Stimulated activated CD4-positive, alpha-beta T cell treated with anti-CD3 and anti-CD28 coated beads, Interleukin-4, amount 100 ng/mL, for 24 hours (primary cell): Measurements from ENCODE around the gene KNTC1.
A peak's percentile ranks its signal among the peaks of the same experiment; 100 is the strongest.
"Not testable (repeated sequence)": the region's sequence is repeated elsewhere in the genome, so short reads cannot be mapped to it uniquely, and the experiment has no call there.

ENCODE experiments used
- DNase-seq: peaks from one replicate; pipeline ENCODE4 v3.0.0-alpha.2; 2020

KNTC1 gene

DNA sequence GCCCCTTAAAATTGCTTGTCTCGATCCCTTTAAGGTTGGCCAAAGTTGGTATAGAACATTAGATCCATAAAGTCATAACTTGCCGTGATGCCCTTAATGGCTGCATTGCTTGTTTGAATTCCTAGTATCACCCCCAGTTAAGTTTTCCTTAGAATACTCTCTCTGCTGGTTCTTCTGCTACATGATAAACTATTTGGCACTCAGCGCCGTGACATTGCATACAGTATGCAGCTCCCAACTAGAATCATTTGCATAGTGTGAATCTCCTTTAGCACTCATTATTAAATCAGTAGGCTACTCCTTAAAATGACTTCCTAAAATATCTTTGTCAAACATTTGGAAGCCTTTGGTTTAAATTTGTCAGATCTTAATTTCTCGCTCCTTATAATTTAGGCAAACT is 42.2 kb downstream of the KNTC1 start:
- no peak for DNase-seq

DNA sequence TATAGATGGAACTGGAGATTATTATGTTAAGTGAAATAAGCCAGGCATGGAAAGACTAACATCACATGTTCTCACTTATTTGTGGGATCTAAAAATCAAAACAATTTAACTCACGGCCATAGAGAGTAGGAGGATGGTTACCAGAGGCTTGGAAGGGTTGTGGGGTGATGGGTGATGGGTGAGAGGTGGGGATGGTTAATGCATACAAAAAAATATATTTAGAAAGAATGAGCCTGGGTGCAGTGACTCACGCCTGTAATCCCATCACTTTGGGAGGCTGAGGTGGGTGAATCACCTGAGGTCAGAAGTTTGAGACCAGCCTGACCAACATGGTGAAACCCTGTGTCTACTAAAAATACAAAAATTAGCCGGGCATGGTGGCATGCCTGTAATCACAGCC is 43.0 kb downstream of the KNTC1 start:
- DNase-seq: not testable (repeated sequence)

DNA sequence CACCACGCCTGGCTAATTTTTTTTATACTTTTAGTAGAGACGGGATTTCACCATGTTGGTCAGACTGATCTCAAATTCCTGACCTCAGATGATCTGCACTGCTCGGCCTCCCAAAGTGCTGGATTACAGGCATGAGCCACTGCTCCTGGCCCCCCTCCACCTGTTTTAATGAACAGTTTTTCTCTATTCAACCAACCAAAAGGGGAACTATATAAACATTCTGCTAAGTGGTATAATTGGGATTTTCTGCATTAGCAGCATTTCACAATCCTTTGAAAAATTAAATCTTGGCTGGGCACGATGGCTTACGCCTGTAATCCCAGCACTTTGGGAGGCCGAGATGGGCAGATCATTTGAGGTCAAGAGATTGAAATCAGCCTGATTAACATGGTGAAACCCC is 44.8 kb downstream of the KNTC1 start:
- no peak for DNase-seq

DNA sequence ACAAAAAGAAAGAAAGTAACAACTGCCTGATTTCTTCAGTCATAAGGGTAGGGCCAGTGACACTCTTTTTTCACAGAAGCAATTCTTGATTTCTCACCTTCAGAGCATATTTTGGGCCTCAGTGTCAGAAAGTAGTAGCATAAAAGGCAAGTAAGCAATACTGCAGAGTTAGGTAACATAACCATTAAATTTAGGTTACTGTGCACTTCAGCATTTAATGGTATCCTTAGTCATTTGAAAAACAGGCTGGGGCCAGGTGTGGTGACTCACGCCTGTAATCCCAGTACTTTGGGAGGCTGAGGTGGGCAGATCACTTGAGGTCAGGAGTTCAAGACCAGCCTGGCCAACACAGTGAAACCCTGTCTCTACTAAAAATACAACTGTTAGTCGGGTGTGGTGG is 56.2 kb downstream of the KNTC1 start:
- not testable (repeated sequence) for DNase-seq

DNA sequence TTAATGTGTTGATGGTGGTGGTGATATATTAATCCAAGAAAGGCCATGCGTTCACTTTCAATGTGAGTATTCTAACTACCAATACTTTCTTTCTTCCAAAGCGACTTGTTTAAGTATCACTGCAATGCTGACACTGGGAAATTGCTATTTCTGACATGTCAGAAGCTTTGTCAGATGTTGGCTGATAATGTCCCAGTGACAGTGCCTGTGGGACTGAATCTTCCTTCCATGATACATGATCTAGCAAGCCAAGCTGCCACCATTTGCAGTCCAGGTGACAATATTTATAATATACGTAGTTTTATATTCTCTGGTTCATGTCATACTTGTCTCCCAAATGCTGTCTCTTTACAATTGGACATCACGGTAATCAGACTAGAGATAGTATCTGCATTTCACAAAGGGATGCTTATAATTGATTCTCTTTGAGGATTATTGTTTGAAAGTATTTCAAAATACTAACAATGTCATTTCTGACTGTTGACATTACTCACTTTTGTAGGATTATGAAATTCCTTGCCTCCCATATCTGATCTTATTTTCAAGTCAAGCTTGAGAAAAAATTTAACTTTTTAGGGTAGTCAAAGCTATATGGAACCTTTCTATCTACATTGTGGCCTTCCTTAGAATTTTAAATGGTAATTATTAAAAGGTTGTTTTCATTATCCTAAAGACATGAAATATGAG is 57.3 kb downstream of the KNTC1 start:
- no peak for DNase-seq

DNA sequence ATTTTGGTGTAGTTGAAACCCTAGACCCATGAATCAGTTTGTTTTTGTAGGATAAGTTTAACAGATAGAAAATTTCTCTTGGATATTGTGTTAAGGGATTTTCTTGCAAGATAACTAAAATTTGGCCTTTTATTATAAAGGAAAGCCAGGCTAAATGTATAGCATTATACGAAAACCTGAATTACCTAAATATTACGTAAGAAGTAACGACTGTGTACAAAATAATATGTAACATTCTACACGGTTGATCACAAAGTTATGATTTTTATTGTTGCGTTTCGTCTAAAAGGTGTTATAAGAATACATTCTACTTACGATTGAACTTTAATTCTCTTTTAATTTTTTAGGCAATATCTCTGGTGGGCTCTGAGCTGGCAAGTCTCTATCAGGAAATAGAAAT is 63.9 kb downstream of the KNTC1 start:
- no peak for DNase-seq

DNA sequence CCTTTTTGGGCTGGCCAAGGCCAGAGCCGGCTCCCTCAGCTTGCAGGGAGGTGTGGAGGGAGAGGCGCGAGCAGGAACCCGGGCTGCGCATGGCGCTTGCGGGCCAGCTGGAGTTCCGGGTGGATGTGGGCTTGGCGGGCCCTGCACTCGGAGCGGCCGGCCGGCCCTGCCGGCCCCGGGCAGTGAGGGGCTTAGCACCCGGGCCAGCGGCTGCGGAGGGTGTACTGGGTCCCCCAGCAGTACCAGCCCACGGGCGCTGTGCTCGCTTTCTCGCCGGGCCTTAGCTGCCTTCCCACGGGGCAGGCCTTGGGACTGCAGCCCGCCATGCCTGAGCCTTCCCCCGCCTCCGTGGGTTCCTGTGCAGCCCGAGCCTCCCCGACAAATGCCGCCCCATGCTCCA is 64.9 kb downstream of the KNTC1 start:
- DNase-seq: not testable (repeated sequence)

DNA sequence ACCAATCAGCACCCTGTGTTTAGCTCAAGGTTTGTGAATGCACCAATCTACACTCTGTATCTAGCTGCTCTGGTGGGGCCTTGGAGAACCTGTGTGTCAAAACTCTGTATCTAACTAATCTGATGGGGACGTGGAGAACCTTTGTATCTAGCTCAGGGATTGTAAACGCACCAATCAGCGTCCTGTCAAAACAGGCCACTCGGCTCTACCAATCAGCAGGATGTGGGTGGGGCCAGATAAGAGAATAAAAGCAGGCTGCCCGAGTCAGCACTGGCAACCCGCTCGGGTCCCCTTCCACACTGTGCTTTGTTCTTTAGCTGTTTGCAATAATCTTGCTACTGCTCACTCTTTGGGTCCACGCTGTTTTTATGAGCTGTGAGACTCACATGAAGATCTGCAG is 65.5 kb downstream of the KNTC1 start:
- DNase-seq: not testable (repeated sequence)

DNA sequence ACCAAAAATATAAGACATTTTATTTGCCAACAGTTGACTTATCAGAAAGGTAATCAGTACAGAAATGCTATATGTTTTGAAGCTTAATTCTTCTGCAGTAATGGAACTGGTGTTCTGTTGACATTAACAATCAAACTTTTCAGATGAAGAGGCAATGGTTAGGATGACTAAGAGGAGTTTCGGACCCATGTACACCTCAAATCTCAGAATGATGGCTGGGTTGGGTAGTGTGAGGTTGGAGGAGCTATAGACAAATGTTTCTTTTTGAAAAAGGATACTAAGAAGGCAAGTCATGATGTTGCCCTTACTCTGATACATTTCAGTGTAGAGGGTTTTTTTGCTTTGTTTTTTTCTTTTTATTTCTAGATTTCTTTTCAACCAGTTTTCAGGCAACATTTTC is 66.9 kb downstream of the KNTC1 start:
- no peak for DNase-seq

DNA sequence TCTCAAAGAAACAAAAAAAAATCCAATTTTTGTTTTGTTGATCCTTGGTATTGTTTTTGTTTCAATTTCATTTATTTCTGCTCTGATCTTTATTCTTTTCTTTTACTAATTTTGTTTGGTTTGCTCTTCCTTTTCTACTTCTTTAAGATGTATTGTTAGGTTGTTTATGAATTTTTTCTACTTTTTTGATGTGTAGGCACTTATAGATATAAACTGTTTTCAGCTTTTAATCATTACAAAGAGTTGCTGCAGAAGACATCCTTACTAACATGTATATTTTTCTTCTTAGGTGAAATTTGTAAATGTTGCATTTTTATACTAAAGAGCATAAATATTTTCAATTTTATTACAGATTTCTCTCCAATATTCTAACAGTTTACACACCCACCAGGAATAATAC is 69.8 kb downstream of the KNTC1 start:
- no peak for DNase-seq

DNA sequence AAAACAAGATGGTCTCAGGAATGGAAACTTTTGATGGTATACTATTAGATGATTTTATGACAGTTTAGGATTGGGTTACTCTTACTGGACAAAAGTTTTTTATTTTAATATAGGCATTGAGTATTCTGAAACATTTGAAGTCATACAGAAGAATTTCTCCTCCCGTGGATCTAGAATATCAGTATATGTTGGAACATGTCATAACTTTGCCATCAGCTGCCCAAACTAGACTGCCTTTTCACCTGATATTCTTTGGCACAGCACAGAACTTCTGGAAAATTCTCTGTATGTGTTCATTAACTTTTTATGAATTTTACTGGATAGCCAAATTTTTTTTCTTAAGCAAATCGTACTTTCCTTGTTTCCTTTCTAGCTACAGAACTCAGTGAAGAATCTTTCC is 75.4 kb downstream of the KNTC1 start:
- no peak for DNase-seq

DNA sequence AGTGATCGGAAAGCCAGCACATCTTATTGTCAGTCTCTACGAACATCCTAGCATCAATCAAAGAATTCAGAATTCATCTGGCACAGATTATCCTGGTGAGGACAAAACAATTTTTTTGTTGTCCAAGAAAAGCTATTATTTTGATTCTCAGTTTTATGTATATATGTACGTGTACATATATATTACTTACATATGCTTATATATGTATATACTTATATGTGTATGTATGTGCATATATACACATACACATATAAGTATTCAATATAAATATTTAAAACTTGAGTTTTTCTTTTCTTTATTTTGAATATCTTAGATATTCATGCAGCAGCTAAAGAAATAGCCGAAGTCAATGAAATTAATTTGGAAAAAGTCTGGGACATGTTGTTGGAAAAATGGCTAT is 77.9 kb downstream of the KNTC1 start:
- DNase-seq: no peak

DNA sequence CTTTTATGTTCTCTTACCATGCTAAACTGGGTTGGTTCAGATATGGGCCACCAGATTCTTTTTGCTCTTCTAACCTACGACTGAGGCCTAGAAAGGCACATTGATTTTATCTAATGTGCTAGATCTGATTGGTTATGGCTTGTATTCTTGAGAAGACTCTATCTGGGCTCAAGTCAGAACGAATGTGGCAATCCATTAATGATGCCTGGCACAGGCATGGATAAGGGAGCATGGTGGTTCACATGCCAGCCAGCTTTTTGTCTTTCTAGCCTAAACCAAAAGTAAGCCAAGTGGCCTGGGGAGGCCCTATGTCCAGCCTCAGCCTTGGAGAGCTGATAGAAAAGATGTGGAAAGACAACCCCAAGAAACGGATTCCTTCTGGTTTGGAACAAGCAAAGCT is 82.7 kb downstream of the KNTC1 start:
- DNase-seq: no peak

DNA sequence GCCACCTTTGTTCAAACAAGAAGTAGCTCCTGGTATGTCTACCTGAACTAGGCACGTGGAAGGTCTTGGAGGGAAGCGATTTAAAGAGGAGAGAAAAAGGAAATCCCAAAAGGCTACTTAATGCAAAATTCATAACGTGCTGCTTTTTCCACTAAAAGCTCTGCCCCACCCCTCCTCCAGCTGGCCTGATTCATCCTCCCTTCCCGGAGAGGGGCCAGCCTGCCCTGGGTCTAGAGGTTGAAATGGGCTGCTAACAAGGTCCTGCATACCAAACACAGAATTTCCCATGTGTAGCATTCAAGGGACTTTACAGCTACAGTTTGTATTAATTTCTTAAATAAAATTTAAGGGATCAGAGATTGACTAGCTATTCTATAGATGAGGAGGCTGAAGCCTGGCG is 83.2 kb downstream of the KNTC1 start:
- no peak for DNase-seq

DNA sequence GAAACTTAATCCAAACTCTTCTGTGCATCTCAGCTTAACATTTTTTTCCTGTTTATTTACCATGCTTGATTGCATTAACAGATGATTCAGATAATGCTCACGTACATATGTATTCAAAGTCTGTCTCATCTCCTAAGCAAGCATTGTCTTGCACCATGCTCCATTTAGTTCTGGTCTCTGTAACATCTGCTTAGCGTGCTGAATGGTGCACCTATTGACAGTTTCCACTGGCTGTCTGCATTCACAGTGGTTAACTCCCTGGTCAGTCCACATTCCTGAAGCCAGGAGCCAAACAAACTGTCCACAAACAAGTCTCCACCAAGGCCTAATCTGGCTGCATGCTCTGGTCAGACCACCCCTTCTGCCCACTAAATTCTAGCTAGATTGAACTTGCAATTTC is 83.9 kb downstream of the KNTC1 start:
- DNase-seq: no peak

DNA sequence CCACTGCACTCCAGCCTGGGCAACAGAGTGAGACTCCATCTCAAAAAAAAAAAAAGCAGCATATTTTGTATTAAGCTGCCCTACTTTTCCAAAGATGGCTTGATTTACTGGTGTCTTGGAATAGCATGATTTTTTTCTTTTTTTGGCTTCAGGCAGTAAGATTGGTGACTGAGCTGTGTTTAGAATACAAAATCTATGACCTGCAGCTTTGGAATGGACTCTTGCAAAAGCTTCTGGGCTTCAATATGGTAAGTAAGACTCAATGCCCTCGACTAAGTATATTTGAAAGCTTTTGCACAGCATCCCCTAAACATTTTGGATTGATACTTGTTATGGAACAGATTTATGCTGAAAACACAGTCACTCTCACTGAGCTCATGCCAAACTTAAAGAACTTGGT is 87.8 kb downstream of the KNTC1 start:
- no peak for DNase-seq

DNA sequence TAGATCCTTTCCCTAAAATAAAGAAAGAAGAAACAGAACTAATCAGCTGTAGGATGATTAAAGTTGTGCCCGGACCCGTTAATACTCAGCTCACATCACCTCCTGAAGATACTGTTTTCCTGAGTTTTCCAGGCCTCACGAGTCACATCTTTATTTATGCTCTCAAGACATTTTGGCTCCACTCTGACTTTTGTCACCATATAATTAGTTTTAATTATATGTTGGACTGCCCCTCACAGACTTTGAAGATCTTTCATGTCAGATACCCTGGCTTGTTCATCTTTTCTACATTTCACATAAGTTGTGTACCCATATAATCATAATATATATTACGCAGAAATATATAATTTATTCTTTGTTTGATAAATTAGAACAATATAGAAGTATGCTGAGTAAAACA is 88.7 kb downstream of the KNTC1 start:
- no peak for DNase-seq

DNA sequence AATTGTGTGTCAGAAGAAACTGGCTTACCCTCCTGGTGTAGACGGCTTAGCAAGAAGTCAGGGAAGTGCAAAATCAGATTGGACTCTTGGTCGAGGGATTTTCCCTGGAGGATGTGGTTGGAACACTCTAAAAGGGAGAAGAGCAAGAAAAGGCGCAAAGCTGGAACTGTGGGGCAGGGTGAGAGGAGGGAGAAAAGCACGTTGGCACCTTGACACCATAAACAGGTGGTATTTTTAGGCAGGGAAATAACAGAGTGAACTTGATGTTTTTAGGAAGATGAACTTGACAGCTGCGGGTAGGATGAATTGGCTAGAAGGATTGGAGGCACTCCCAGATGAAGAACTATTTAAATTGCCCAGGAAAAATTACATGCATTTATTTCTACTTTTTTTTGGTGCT is 108.4 kb downstream of the KNTC1 start:
- DNase-seq: no peak

DNA sequence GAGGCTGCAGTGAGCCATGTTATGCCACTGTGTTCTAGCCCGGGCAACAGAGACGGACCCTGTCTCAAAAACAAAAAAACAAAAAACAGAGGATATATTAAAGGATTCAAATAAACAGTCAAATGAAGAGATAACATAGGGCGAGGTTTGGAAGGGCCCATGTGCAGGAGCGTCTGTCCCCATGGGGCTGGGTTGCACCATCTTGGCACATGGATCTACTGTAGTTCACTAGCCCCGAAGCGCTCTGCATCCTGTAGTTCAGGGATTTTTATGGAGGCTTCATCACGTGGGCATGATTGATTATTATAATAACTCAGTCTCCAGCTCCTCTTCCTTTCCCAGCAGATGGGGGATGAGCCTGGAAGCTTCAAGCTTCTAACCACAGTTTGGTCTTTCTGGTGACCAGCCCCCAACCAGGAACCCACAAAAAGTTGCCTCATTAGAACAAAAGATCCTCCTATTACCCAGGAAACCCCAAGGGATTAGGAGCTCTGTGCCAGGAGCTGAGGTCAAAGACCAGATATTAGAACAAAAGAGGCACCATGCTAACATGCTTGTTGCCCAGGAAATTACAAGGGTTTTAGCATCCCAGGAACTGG is 116.3 kb downstream of the KNTC1 start:
- no peak for DNase-seq

DNA sequence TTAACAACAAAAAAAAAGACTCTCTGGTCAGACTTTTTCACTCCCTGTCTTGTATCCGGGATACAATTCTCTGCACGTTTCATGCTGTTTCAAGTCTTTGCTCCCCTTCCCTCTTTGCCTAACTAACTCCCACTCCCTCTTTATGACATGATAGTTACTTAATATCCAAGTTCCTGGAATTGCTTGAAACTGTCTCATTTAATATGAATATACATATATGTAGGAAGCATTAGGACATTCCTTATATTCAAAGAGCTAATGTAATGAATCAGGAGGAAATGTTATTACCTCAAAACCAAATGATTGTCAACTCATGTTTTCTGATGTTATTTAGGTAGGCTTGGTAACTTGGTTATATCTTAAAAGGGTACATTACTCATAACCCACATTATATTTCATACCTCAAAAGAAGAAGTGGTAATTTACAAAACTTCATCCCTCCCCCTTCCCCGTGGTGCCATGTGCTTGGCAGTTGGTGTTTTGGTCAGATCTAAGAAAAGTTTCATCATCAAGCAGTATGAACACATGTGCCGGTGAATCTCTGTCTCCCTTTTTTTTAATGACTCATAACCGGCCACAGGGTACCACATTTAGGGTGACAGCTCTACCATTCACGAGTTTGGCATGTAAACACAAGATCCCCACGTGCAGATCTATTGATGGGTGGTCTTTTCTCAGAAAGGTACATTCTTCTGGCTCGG is 119.6 kb downstream of the KNTC1 start:
- DNase-seq: peak; percentile 69

DNA sequence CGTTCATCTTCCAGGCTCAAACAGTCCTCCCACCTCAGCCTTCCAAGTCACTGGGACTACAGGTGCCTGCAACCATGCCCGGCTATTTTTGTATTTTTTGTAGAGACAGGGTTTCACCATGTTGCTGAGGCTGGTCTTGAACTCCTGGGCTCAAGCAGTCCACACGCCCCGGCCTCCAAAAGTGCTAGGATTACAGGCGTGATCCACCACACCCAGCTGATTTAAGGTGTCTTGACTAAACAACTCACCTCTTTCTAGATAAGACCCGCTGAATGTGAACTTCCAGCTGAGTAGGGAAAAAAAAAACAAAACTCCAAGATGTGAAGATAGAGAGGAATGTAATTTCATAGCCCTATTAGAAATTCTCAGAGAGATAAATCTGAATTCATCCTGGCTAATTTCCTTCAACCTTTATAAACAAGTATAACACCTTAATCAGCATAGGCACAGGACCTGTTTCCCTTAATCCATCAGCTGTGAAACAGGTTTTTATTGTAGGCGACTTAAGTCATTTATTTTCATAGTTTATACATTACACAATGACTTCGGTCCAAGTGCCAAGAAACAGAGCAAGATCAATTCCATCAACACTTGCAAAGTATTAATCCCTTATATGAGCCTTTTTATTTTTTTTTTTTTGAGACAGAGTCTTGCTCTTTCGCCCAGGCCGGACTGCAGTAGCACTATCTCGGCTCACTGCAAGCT is 124.6 kb downstream of the KNTC1 start:
- no peak for DNase-seq

DNA sequence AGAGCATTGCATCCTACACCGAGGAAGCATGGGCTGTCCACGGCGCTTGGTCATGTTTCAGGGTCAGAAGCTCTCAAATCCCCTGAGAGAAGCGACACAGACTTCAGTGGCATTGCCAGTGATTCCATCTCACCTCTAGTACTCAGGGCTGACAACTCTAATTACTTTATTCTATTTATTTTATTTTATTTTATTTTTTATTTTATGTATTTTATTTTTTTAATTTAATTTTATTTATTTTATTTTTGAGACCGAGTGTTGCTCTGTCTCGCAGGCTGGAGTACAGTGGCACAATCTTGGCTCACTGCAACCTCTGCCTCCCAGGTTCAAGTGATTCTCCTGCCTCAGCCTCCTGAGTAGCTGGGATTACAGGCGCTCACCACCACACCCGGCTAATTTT is 126.2 kb downstream of the KNTC1 start:
- DNase-seq: not testable (repeated sequence)

DNA sequence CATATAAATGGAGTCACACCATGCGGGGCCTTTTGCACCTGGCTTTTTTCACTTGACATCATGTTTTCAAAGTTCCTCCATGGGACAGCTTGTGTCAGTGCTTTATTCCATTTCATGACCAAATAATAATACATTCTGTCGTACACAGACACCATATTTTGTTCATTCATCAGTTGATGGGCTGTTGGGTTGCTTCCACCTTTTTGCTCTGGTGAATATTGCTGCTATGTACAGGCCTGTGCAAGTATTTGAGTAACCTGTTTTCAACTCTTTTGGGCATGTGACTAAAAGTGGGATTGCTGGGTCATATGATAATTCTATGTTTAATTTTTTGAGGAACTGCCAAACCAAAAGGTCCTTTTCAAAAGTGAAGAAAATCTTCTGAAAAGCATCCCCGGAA is 129.2 kb downstream of the KNTC1 start:
- DNase-seq: no peak

DNA sequence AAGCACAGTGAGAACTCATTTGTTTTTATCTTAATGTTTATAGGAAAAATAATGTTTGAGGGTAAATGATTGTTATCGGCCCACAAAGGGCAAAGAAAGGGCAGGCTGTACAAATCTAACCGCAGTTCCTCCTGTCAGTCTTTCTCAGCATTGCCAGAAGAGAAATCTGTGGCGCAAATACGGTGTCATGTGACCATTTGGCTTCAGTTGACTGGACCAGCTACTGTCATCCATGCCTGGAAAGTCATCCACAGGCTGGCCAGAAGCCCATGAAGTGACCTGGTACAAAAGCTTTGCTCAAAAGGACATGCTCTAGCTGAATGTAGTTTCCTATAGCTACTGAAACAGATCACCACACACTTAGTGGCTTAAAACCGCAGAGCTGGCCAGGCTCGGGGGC is 132.5 kb downstream of the KNTC1 start:
- no peak for DNase-seq
